ENCODE data around the gene MEIS2.

The MEIS2 gene

DNA sequence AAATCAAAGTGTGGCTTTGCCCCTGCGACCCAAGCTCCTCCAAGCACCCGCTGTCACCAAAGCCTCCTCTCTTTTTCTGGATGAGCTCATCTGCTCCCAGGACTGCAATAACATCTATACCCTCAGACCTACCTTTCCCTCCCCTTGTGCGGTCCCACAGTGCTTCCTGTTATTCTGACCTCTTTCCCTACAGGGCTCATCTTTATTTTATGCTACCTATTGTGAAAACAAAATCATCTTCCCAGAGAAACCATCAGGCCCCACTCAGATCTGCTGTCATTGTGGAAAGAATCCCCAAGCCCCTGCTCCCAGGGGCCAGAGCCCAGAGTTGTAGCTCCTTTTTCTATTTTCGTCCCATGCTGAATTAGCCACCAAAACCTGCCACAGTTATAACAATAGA, 162.2 kb downstream of the MEIS2 start:
- Histone ChIP-seq H3K9me3 (no peaks in the 10 kb centered on the region), H3K36me3 (replicated peaks) (peaks cover 6% of the 10 kb centered on the region), H3K4me3 (no peak overlapping the region), H3K4me1 (peaks cover 24% of the 10 kb centered on the region), H3K27me3 (ENCODE audit: low read depth) (no peaks in the 10 kb centered on the region)
- in situ Hi-C loops (cut with MboI; ENCODE audit: low sequenced_read_pairs), result no loop called here
- no peak for DNase-seq (ENCODE audit: low spot score in 2 of 2)

DNA sequence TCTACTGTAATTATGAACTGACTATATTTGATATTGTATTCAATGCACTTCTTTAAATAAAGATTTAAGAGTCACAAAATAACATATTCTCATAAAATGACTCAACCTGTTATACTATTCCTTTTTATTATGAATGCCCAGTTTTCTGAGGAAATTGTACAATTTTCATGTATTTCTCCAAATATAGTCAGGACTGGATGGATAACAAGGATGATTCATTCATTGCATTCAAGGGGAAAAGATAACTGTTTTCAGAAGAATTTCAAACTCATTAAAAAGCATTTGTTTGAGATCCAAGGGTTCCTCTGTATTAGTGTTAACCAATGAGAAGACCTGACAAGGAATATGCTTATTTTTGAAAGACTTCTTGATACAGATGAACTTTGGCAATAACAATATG, 163.7 kb downstream of the MEIS2 start:
- Histone ChIP-seq H3K27me3 (ENCODE audit: low read depth) (no peaks in the 10 kb centered on the region), H3K4me3 (no peak overlapping the region), H3K4me1 (peaks cover 26% of the 10 kb centered on the region), H3K36me3 (replicated peaks) (peaks cover 6% of the 10 kb centered on the region), H3K9me3 (no peaks in the 10 kb centered on the region)
- DNase-seq (ENCODE audit: low spot score in 2 of 2), result no peak
- in situ Hi-C loops (cut with MboI; ENCODE audit: low sequenced_read_pairs), result no loop called here

DNA sequence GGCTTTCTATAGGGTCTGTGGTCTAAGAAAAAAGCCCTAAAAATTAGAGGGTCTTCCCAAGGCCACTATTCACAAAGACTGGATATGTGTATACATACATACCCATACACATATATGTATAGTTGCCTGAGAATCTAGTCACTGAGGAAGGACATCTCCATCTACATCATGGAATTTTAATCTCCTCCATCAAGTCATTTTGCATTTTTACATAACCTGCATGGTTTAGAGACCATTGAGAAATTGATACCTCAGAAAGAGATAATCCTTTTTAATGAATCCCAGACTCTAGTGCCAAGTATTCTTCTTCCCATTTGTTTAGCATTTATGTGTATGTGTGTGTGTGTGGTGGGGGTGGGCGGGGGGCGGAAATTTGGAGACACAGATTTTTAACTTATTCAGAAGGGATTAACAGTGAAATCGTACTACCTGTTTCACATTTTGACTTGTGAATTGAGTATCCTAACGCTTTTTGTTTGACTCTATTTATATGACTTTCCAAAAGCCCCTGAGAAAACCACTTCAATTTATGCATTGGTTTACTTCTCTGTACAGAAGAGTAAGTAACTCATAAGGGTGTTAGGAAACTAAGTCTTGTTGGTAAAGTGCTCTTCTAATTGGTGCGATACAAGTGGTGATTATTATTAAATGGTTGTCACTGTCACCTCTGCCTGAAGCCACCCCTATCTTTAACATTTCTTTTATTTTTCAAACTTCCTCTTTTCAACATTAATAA, 166.9 kb downstream of the MEIS2 start:
- H3K27me3 ChIP-seq (ENCODE audit: low read depth), result no peaks in the 10 kb centered on the region
- no peaks in the 10 kb centered on the region for H3K9me3 ChIP-seq
- peak in 1 of 2 experiments; percentile 58 for DNase-seq (ENCODE audit: low spot score in 2 of 2)
- in situ Hi-C loops (cut with MboI; ENCODE audit: low sequenced_read_pairs), result no loop called here
- no peak overlapping the region for H3K4me3 ChIP-seq
- H3K4me1 ChIP-seq, result peaks cover 26% of the 10 kb centered on the region
- no peaks in the 10 kb centered on the region; the same call in none of the 2 replicates for H3K36me3 ChIP-seq (replicated peaks)

GRCh38 chr15:36932070-36932469, 168.3 kb downstream of the MEIS2 start:
- no peaks in the 10 kb centered on the region for H3K27me3 ChIP-seq (ENCODE audit: low read depth)
- no peaks in the 10 kb centered on the region for H3K9me3 ChIP-seq
- no peak overlapping the region for H3K4me3 ChIP-seq
- peaks cover 26% of the 10 kb centered on the region for H3K4me1 ChIP-seq
- H3K36me3 ChIP-seq (replicated peaks), result no peaks in the 10 kb centered on the region; the same call in none of the 2 replicates
- in situ Hi-C loops (cut with MboI; ENCODE audit: low sequenced_read_pairs), result no loop called here
- no peak for DNase-seq (ENCODE audit: low spot score in 2 of 2)

DNA sequence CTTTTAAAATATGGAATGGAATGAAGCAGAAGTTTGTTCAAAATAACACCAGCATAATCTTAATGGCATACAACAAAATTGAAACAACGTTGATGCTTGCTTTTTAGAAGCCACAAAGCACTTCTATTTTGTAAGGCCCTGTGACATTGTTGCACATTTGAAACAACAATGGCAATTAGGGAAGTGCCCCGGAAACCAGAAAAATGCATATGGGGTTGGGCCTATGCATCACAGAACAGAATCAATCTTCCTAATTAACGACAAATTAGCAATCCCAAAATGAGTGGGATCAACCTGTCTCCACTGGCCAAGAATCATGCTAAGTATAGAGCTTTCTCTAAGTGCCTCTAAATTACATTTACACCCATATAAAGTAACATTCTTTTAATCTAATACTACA, 168.9 kb downstream of the MEIS2 start:
- no peak for DNase-seq (ENCODE audit: low spot score in 2 of 2)
- in situ Hi-C loops (cut with MboI; ENCODE audit: low sequenced_read_pairs), result no loop called here
- H3K9me3 ChIP-seq, result no peaks in the 10 kb centered on the region
- H3K27me3 ChIP-seq (ENCODE audit: low read depth), result no peaks in the 10 kb centered on the region
- no peak overlapping the region for H3K4me3 ChIP-seq
- H3K4me1 ChIP-seq, result peaks cover 26% of the 10 kb centered on the region
- H3K36me3 ChIP-seq (replicated peaks), result no peaks in the 10 kb centered on the region; the same call in 1 of the 2 replicates

GRCh38 chr15:36926427-36926825, 173.9 kb downstream of the MEIS2 start:
- Histone ChIP-seq H3K27me3 (ENCODE audit: low read depth) (no peaks in the 10 kb centered on the region), H3K9me3 (no peaks in the 10 kb centered on the region), H3K4me1 (peaks cover 13% of the 10 kb centered on the region), H3K36me3 (replicated peaks) (no peaks in the 10 kb centered on the region), H3K4me3 (no peak overlapping the region)
- DNase-seq (ENCODE audit: low spot score in 2 of 2), result no peak
- in situ Hi-C loops (cut with MboI; ENCODE audit: low sequenced_read_pairs), result no loop called here

- Histone ChIP-seq H3K36me3 (replicated peaks) (no peaks in the 10 kb centered on the region), H3K9me3 (no peaks in the 10 kb centered on the region), H3K4me3 (no peak overlapping the region), H3K27me3 (ENCODE audit: low read depth) (no peaks in the 10 kb centered on the region), H3K4me1 (peaks cover 13% of the 10 kb centered on the region)
- peak; percentile 66 to 71 for DNase-seq (ENCODE audit: low spot score in 2 of 2)
- in situ Hi-C loops (cut with MboI; ENCODE audit: low sequenced_read_pairs), result no loop called here
Observed at GRCh38 chr15:36925653-36926426, 174.5 kb downstream of the MEIS2 start.

GRCh38 chr15:36925049-36925448, 175.3 kb downstream of the MEIS2 start:
- no peaks in the 10 kb centered on the region for H3K36me3 ChIP-seq (replicated peaks)
- in situ Hi-C loops (cut with MboI; ENCODE audit: low sequenced_read_pairs), result no loop called here
- H3K9me3 ChIP-seq, result no peaks in the 10 kb centered on the region
- peaks cover 13% of the 10 kb centered on the region for H3K4me1 ChIP-seq
- H3K4me3 ChIP-seq, result no peak overlapping the region
- H3K27me3 ChIP-seq (ENCODE audit: low read depth), result no peaks in the 10 kb centered on the region
- no peak for DNase-seq (ENCODE audit: low spot score in 2 of 2)

DNA sequence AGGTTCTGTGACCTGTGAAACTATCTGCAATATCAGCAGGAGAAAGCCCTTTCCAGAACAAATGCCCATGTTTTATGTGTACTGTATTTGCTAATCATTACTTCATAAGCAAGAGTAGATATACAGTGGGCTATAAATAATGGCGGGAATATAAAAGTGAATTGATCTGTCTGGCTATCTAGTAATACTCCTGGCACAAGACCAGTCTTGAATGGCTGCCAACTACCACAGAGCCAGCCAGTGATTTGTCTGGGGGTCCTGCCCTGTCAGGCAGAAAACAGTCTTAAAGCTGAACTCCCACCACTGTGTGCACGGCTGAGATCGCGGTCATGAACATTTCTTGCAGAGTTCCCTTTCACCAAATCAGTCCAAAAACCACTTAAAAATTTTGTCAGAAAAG, 176.3 kb downstream of the MEIS2 start:
- Histone ChIP-seq H3K9me3 (no peaks in the 10 kb centered on the region), H3K4me3 (no peak overlapping the region), H3K27me3 (ENCODE audit: low read depth) (no peaks in the 10 kb centered on the region), H3K4me1 (peaks cover 13% of the 10 kb centered on the region), H3K36me3 (replicated peaks) (no peaks in the 10 kb centered on the region)
- no peak for DNase-seq (ENCODE audit: low spot score in 2 of 2)
- in situ Hi-C loops (cut with MboI; ENCODE audit: low sequenced_read_pairs), result no loop called here

DNA sequence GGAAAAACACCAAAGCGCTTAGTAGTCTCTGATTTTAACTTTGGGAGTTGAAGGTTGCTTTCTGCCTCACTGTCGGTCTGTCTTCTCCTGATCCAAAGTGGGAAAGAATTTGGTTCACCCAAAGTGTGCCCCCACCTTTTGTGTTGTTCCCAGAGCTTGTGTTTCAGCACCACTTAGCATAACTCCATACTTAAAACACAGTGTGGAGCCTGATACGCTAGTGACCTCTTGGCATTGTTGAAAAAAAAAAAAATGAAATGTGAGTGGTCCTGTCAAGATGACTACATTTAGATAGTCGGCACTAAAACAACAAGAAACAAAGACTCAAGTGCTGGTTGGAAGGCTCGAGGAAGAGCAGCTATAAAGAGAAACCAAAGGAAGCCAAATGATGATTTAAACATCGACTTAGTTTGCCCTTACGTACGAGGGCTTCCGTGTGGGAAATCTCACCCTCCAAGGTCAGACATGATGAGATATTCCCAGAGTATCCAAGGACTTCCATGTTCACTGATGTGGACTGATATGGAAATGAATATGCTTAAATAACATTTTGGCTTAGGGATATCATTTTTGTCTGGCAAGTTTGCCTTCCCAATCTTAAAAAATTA, 178.8 kb downstream of the MEIS2 start:
- peaks cover 20% of the 10 kb centered on the region for H3K4me1 ChIP-seq
- no peaks in the 10 kb centered on the region for H3K9me3 ChIP-seq
- no peaks in the 10 kb centered on the region for H3K36me3 ChIP-seq (replicated peaks)
- H3K4me3 ChIP-seq, result no peak overlapping the region
- DNase-seq (ENCODE audit: low spot score in 2 of 2), result no peak
- in situ Hi-C loops (cut with MboI; ENCODE audit: low sequenced_read_pairs), result no loop called here
- no peaks in the 10 kb centered on the region for H3K27me3 ChIP-seq (ENCODE audit: low read depth)

- H3K4me1 ChIP-seq, result peaks cover 11% of the 10 kb centered on the region
- in situ Hi-C loops (cut with MboI; ENCODE audit: low sequenced_read_pairs), result no loop called here
- DNase-seq (ENCODE audit: low spot score in 2 of 2), result no peak
- no peaks in the 10 kb centered on the region for H3K27me3 ChIP-seq (ENCODE audit: low read depth)
- H3K36me3 ChIP-seq (replicated peaks), result no peaks in the 10 kb centered on the region
- H3K4me3 ChIP-seq, result no peak overlapping the region
- no peaks in the 10 kb centered on the region for H3K9me3 ChIP-seq
Observed at GRCh38 chr15:36917411-36918267, 182.7 kb downstream of the MEIS2 start.

GRCh38 chr15:36914960-36915808, 185.2 kb downstream of the MEIS2 start:
- peaks cover 11% of the 10 kb centered on the region for H3K4me1 ChIP-seq
- in situ Hi-C loops (cut with MboI; ENCODE audit: low sequenced_read_pairs), result no loop called here
- H3K9me3 ChIP-seq, result no peaks in the 10 kb centered on the region
- H3K4me3 ChIP-seq, result no peak overlapping the region
- H3K27me3 ChIP-seq (ENCODE audit: low read depth), result no peaks in the 10 kb centered on the region
- DNase-seq (ENCODE audit: low spot score in 2 of 2), result peak in 1 of 2 experiments; percentile 18
- H3K36me3 ChIP-seq (replicated peaks), result no peaks in the 10 kb centered on the region

GRCh38 chr15:36914466-36914865, 185.9 kb downstream of the MEIS2 start:
- peaks cover 11% of the 10 kb centered on the region for H3K4me1 ChIP-seq
- H3K4me3 ChIP-seq, result no peak overlapping the region
- DNase-seq (ENCODE audit: low spot score in 2 of 2), result no peak
- no peaks in the 10 kb centered on the region for H3K36me3 ChIP-seq (replicated peaks)
- no peaks in the 10 kb centered on the region for H3K27me3 ChIP-seq (ENCODE audit: low read depth)
- no peaks in the 10 kb centered on the region for H3K9me3 ChIP-seq
- in situ Hi-C loops (cut with MboI; ENCODE audit: low sequenced_read_pairs), result no loop called here
